H1 (cell line): ENCODE data around the gene GABRE. TPM values are rescaled to one million over a fixed set of nuclear protein-coding genes. Genes with fewer than 3 reads are reported as not detected.

Source experiments
- CTCF ChIA-PET: fragments of 300-600 bp; sonication (Branson Sonifier 250); formaldehyde crosslinking; loops from one replicate; lab custom pipeline; 2021; ENCODE audit not compliant: partially characterized antibody; lab: Charles Lee
- POLR2A ChIA-PET: fragments of 300-600 bp; sonication (Branson Sonifier 250); formaldehyde crosslinking; loops from one replicate; lab custom pipeline; 2021; ENCODE audit warnings: inconsistent platforms; ENCODE audit not compliant: partially characterized antibody; lab: Charles Lee
- DNase-seq, 2 experiments: peaks; one replicate each; pipeline versions ENCODE4 v3.0.0 to v3.0.0-alpha.2; 2010 to 2022; ENCODE audit warnings: low spot score in 2 of 2, low read depth in 1 of 2, mixed read lengths in 1 of 2
- FAIRE-seq: peaks from 2 replicates; lab custom pipeline; 2011; peaks lifted over from hg19 to GRCh38; lab: Jason Lieb, UNC
- H2AFZ ChIP-seq: 2 replicates; pipeline ENCODE4 v1.8.1; 2012; ENCODE audit warnings: low read length, inconsistent platforms
- H2AK5ac ChIP-seq: 2 replicates; pipeline ENCODE4 v1.6.1; 2013; ENCODE audit warnings: low read depth, low read length
- H2BK120ac ChIP-seq: replicated peaks from 2 replicates; pipeline ENCODE3; 2013; ENCODE audit warnings: low read depth, low read length, inconsistent platforms
- H2BK12ac ChIP-seq: 2 replicates; pipeline ENCODE4 v1.6.1; 2013; ENCODE audit warnings: low read depth, low read length
- H2BK15ac ChIP-seq: 2 replicates; pipeline ENCODE4 v1.6.1; 2013; ENCODE audit warnings: low read length
- H2BK20ac ChIP-seq: 2 replicates; pipeline ENCODE4 v1.6.1; 2013; ENCODE audit warnings: low read length
- H2BK5ac ChIP-seq: 2 replicates; pipeline ENCODE4 v1.6.1; 2013; ENCODE audit warnings: low read depth, low read length
- H3K14ac ChIP-seq: 2 replicates; pipeline ENCODE4 v1.6.1; 2013; ENCODE audit warnings: inconsistent platforms; ENCODE audit not compliant: insufficient read length
- H3K18ac ChIP-seq: 2 replicates; pipeline ENCODE4 v1.6.1; 2013; ENCODE audit warnings: low read length; ENCODE audit errors: extremely low read depth
- H3K23ac ChIP-seq: 2 replicates; pipeline ENCODE4 v1.6.1; 2013; ENCODE audit warnings: inconsistent platforms; ENCODE audit not compliant: insufficient read length
- H3K23me2 ChIP-seq: 2 replicates; pipeline ENCODE4 v1.6.1; 2013; ENCODE audit warnings: low read depth, low read length
- H3K27ac ChIP-seq: 2 replicates; pipeline ENCODE4 v1.6.1; 2011; ENCODE audit warnings: low read depth, low read length, inconsistent platforms
- H3K27me3 ChIP-seq, 4 experiments: replicated peaks in 1 of 4; 1 replicate in 1 of 4; 2 replicates in 3 of 4; pipeline versions ENCODE4 v1.6.1 to v1.8.1; 2011 to 2013; ENCODE audit warnings: low read length in 3 of 4, mild to moderate bottlenecking in 3 of 4, inconsistent platforms in 2 of 4, mixed read lengths in 2 of 4, moderate library complexity in 1 of 4; ENCODE audit not compliant: control insufficient read depth in 3 of 4, insufficient read depth in 3 of 4; ENCODE audit errors: extremely low read depth in 1 of 4
- H3K36me3 ChIP-seq, 4 experiments: 2 replicates each; pipeline versions ENCODE4 v1.6.1 to v1.8.1; 2011 to 2013; ENCODE audit warnings: mild to moderate bottlenecking in 4 of 4, low read length in 3 of 4, moderate library complexity in 2 of 4, control low read depth in 1 of 4, inconsistent platforms in 1 of 4; ENCODE audit not compliant: insufficient read depth in 4 of 4, control insufficient read depth in 2 of 4
- H3K4ac ChIP-seq: replicated peaks from 2 replicates; pipeline ENCODE3; 2013; ENCODE audit warnings: low read length, low read depth, mixed read lengths, inconsistent platforms; ENCODE audit not compliant: insufficient read length
- H3K4me1 ChIP-seq, 4 experiments: replicated peaks in 1 of 4; 1 replicate in 1 of 4; 2 replicates in 3 of 4; pipeline versions ENCODE4 v1.6.1 to v1.8.1; 2011 to 2013; ENCODE audit warnings: low read length in 3 of 4, inconsistent platforms in 2 of 4, mixed read lengths in 1 of 4; ENCODE audit not compliant: insufficient read depth in 4 of 4, control insufficient read depth in 3 of 4
- H3K4me2 ChIP-seq, 2 experiments: 2 replicates each; pipeline versions ENCODE4 v1.6.1 to v1.8.1; 2011 to 2013; ENCODE audit warnings: low read depth in 2 of 2, low read length in 2 of 2, control low read depth in 1 of 2, inconsistent platforms in 1 of 2, mild to moderate bottlenecking in 1 of 2; ENCODE audit not compliant: insufficient read depth in 1 of 2
- H3K4me3 ChIP-seq, 4 experiments: fragments of 200-600, 300-600 bp in 1 of 4; sonication (generic), shearing (Covaris generic), sonication (Bioruptor Twin) in 1 of 4; 2 replicates each; pipeline versions ENCODE4 v1.5.1 to v1.8.1; 2011 to 2016; ENCODE audit warnings: low read length in 4 of 4, low read depth in 3 of 4, control low read depth in 2 of 4, inconsistent platforms in 2 of 4, mild to moderate bottlenecking in 2 of 4, mixed read lengths in 1 of 4, moderate library complexity in 1 of 4; ENCODE audit not compliant: insufficient read depth in 2 of 4; ENCODE audit errors: extremely low read depth in 1 of 4
- H3K56ac ChIP-seq: replicated peaks from 2 replicates; pipeline ENCODE3; 2013; ENCODE audit warnings: low read depth, mild to moderate bottlenecking, mixed read lengths, low read length, inconsistent platforms; ENCODE audit not compliant: insufficient read length
- H3K79me1 ChIP-seq: 2 replicates; pipeline ENCODE4 v1.6.1; 2013; ENCODE audit warnings: low read depth, low read length, control low read depth
- H3K79me2 ChIP-seq, 2 experiments: 2 replicates each; pipeline versions ENCODE4 v1.6.1 to v1.8.1; 2012 to 2013; ENCODE audit warnings: low read length in 2 of 2, mild to moderate bottlenecking in 2 of 2, inconsistent platforms in 1 of 2; ENCODE audit not compliant: insufficient read depth in 2 of 2, control insufficient read depth in 1 of 2
- H3K9ac ChIP-seq, 4 experiments: replicated peaks in 1 of 4; 1 replicate in 1 of 4; 2 replicates in 3 of 4; pipeline versions ENCODE4 v1.6.1 to v1.8.1; 2011 to 2013; ENCODE audit warnings: low read depth in 3 of 4, low read length in 3 of 4, control low read depth in 2 of 4, mild to moderate bottlenecking in 2 of 4, moderate library complexity in 2 of 4, inconsistent platforms in 1 of 4; ENCODE audit errors: extremely low read depth in 1 of 4
- H3K9me3 ChIP-seq, 2 experiments: 2 replicates each; pipeline versions ENCODE4 v1.6.1 to v1.8.1; 2012 to 2013; ENCODE audit warnings: mild to moderate bottlenecking in 2 of 2, moderate library complexity in 2 of 2, control low read depth in 1 of 2, inconsistent platforms in 1 of 2, low read depth in 1 of 2, low read length in 1 of 2, mixed read lengths in 1 of 2; ENCODE audit not compliant: insufficient read depth in 2 of 2
- H4K20me1 ChIP-seq, 2 experiments: replicated peaks in 1 of 2; 2 replicates each; pipeline versions ENCODE3 to v1.8.1; 2011 to 2013; ENCODE audit warnings: inconsistent platforms in 2 of 2, low read length in 2 of 2, mild to moderate bottlenecking in 1 of 2; ENCODE audit not compliant: insufficient read depth in 2 of 2, control insufficient read depth in 1 of 2
- H4K5ac ChIP-seq: 2 replicates; pipeline ENCODE4 v1.6.1; 2013; ENCODE audit warnings: low read length, low read depth, mixed read lengths, inconsistent platforms; ENCODE audit not compliant: insufficient read length
- H4K8ac ChIP-seq: 2 replicates; pipeline ENCODE4 v1.8.0; 2013; ENCODE audit warnings: mild to moderate bottlenecking, moderate library complexity, low read length, inconsistent platforms; ENCODE audit not compliant: insufficient read depth; ENCODE audit errors: extremely low read depth
- H4K91ac ChIP-seq: replicated peaks from 2 replicates; pipeline ENCODE3; 2013; ENCODE audit warnings: low read length, mixed read lengths, inconsistent platforms; ENCODE audit not compliant: insufficient read length
- GTF2F1 ChIP-seq: IDR thresholded peaks from 2 replicates; pipeline ENCODE4 v1.6.1; 2012; ENCODE audit warnings: low read depth, low read length, improper control_type of control experiment, borderline replicate concordance
- SP1 ChIP-seq: IDR thresholded peaks from 2 replicates; pipeline ENCODE4 v1.6.1; 2011; ENCODE audit warnings: low read depth, low read length
- ZNF274 ChIP-seq: IDR thresholded peaks from 2 replicates; pipeline ENCODE4 v1.7.0; 2012; ENCODE audit warnings: low read length, borderline replicate concordance; ENCODE audit errors: extremely low read depth
- WGBS, 2 experiments: shearing (Covaris generic) in 1 of 2; methylation state at CpG; one replicate each; pipeline versions ENCODE4 v1.1.6 to v1.1.7; 2013 to 2015; ENCODE audit warnings: low lambda C conversion rate in 2 of 2, mixed read lengths in 2 of 2, inconsistent platforms in 1 of 2, low coverage in 1 of 2, missing lambda C conversion rate in 1 of 2; ENCODE audit not compliant: insufficient replicate concordance in 2 of 2, insufficient coverage in 1 of 2, insufficient read length in 1 of 2; ENCODE audit errors: extremely low coverage in 1 of 2, missing lambda C conversion rate in 1 of 2; 5-methylcytosine and 5-hydroxymethylcytosine counted together
- polyA plus RNA-seq, 7 experiments: library from polyadenylated mRNA; depleted of rRNA in 3 of 7; stranded (reverse) in 5 of 7; unstranded in 2 of 7; fragments of >200 nt in 5 of 7; fragments of 200-250 nt in 2 of 7; gene quantifications; 1 replicate in 5 of 7; 2 replicates in 1 of 7; 4 replicates in 1 of 7; pipeline versions ENCODE4 v1.2.1 to v1.2.3, GENCODE V29; 2011 to 2013; ENCODE audit warnings: missing spikeins in 2 of 7, mixed read lengths in 2 of 7
- total RNA-seq: library from RNA; stranded (reverse); fragmentation: NEBNext Ultra II Directional; extraction: Animal tissue kit (Norgen Biotek cat#: 25700); gene quantifications from 2 replicates; pipeline ENCODE4 v1.2.1, GENCODE V29; 2021

GABRE gene
- total and polyA plus RNA-seq, 2 of the 8 experiments (the other 6 are each of a cell fraction or from before 2014, with no cell fraction given), result 5.5 to 7.0 TPM

- Histone ChIP-seq H2BK5ac (no peak overlapping the region), H3K56ac (no peak overlapping the region), H3K4ac (no peak overlapping the region), H4K91ac (no peak overlapping the region), H3K18ac (no peak overlapping the region), H3K4me1 (peaks cover 0 to 8% (median 2%) of the 10 kb centered on the region in 4 experiments; a peak in 2 of 7 replicates), H3K9me3 (no peaks in the 10 kb centered on the region), H2BK15ac (no peak overlapping the region), H3K79me1 (no peaks in the 10 kb centered on the region), H3K23me2 (no peaks in the 10 kb centered on the region), H4K5ac (no peak overlapping the region), H2BK12ac (no peak overlapping the region), H3K79me2 (no peaks in the 10 kb centered on the region), H2AFZ (no peak overlapping the region), H2BK120ac (no peak overlapping the region), H3K27me3 (peaks cover 3 to 27% (median 9%) of the 10 kb centered on the region in 4 experiments; a peak in 6 of 7 replicates), H3K9ac (no peak overlapping the region), H3K36me3 (no peaks in the 10 kb centered on the region), H2BK20ac (no peak overlapping the region), H3K23ac (no peak overlapping the region), H3K27ac (no peak overlapping the region), H3K4me2 (no peak overlapping the region), H2AK5ac (no peak overlapping the region), H3K14ac (no peak overlapping the region), H4K8ac (no peak overlapping the region), H3K4me3 (no peak overlapping the region), H4K20me1 (no peaks in the 10 kb centered on the region)
- no peak for TF ChIP-seq SP1
- TF ChIP-seq ZNF274, result no peak
- no peak for TF ChIP-seq GTF2F1
- CTCF ChIA-PET, result interaction anchor here (3.1 kb wide), 1 partner anchor 9 kb away, joined by 9 read pairs; no protein-coding TSS in a partner anchor
- no CpG with 5 or more reads among the region's 5 CpGs for WGBS, 2 experiments
- no peak for DNase-seq
- POLR2A ChIA-PET, result no interaction called here
- no peak for FAIRE-seq
Measured at GRCh38 chrX:151977009-151977408, 2.5 kb upstream of the GABRE start.
